Suprapubic skin (tissue), 4 donors: ENCODE results near the gene TOGARAM1. TPM values are rescaled to one million over a fixed set of nuclear protein-coding genes. Genes with fewer than 3 reads are reported as not detected.

Source experiments
- DNase-seq, 2 donors: peaks; one replicate each; pipeline ENCODE4 v3.0.0-alpha.2; 2019; ENCODE audit warnings: low spot score in 2 of 2
- H3K27ac ChIP-seq: fragments of 200-600 bp; sonication (generic); one replicate; pipeline ENCODE4 v1.5.1; 2019
- H3K27me3 ChIP-seq: fragments of 200-600 bp; sonication (generic); one replicate; pipeline ENCODE4 v1.5.1; 2019
- H3K36me3 ChIP-seq: fragments of 200-600 bp; sonication (generic); one replicate; pipeline ENCODE4 v1.5.1; 2019
- H3K4me1 ChIP-seq: fragments of 200-600 bp; sonication (generic); one replicate; pipeline ENCODE4 v1.5.1; 2019
- H3K4me3 ChIP-seq: fragments of 200-600 bp; sonication (generic); one replicate; pipeline ENCODE4 v1.5.1; 2019; ENCODE audit warnings: mild to moderate bottlenecking
- H3K9me3 ChIP-seq: fragments of 200-600 bp; sonication (generic); one replicate; pipeline ENCODE4 v1.5.1; 2019
- CTCF ChIP-seq, 2 donors: fragments of 200-600 bp in 1 of 2; fragments of 450-650 bp in 1 of 2; sonication (generic) in 1 of 2; IDR thresholded peaks; one replicate each; pipeline ENCODE4 v1.5.1; 2016 to 2019; ENCODE audit warnings: antibody characterized with exemption in 2 of 2, mild to moderate bottlenecking in 1 of 2, moderate library complexity in 1 of 2
- EP300 ChIP-seq: sonication (generic); formaldehyde crosslinking; IDR thresholded peaks from one replicate; pipeline ENCODE4 v1.6.1; 2017; ENCODE audit warnings: antibody characterized with exemption
- POLR2A ChIP-seq, 2 donors: fragments of 450-650 bp; IDR thresholded peaks; one replicate each; pipeline ENCODE4 v1.6.1; 2017; ENCODE audit warnings: antibody characterized with exemption in 2 of 2, mild to moderate bottlenecking in 2 of 2, moderate library complexity in 2 of 2
- POLR2AphosphoS5 ChIP-seq, 3 donors: sonication (generic); formaldehyde crosslinking; IDR thresholded peaks; one replicate each; pipeline ENCODE4 v1.6.1; 2017; ENCODE audit warnings: antibody characterized with exemption in 3 of 3
- WGBS: methylation state at CpG from one replicate; pipeline ENCODE4 v1.1.5; 2018; 5-methylcytosine and 5-hydroxymethylcytosine counted together
- total RNA-seq, 4 donors: library from RNA; depleted of rRNA; stranded (reverse); fragments of >200 nt; gene quantifications; one replicate each; pipeline ENCODE4 v1.1.0, GENCODE V29; 2016

TOGARAM1 gene
- total RNA-seq, 4 donors from 2014 or later = 12.5 to 24.3 (median 14.2) TPM

GRCh38 chr14:44956866-44957265, 5.1 kb upstream of the TOGARAM1 start:
- Histone ChIP-seq H3K27ac (no peak overlapping the region), H3K4me1 (peaks cover 38% of the 10 kb centered on the region), H3K27me3 (no peaks in the 10 kb centered on the region), H3K9me3 (no peaks in the 10 kb centered on the region), H3K4me3 (no peak overlapping the region), H3K36me3 (no peaks in the 10 kb centered on the region)
- DNase-seq = no peak
- 93% methylated on average over 3 of the region's 3 CpGs for WGBS
- TF ChIP-seq POLR2AphosphoS5 (IDR thresholded peaks at IDR 0.05) = no peak
- no peak for TF ChIP-seq POLR2A (IDR thresholded peaks at IDR 0.05)
- TF ChIP-seq CTCF (IDR thresholded peaks at IDR 0.05) = no peak
- TF ChIP-seq EP300 = no peak

- Histone ChIP-seq H3K27ac (no peak overlapping the region), H3K9me3 (no peaks in the 10 kb centered on the region), H3K27me3 (no peaks in the 10 kb centered on the region), H3K4me1 (peaks cover 57% of the 10 kb centered on the region), H3K4me3 (no peak overlapping the region), H3K36me3 (no peaks in the 10 kb centered on the region)
- TF ChIP-seq EP300 (no peak), POLR2A (IDR thresholded peaks at IDR 0.05) (no peak), POLR2AphosphoS5 (IDR thresholded peaks at IDR 0.05) (no peak), CTCF (IDR thresholded peaks at IDR 0.05) (no peak)
- 76% methylated on average over 3 of the region's 3 CpGs for WGBS
- DNase-seq = no peak
Observed at GRCh38 chr14:44959538-44959937, 2.5 kb upstream of the TOGARAM1 start.

GRCh38 chr14:44960146-44960545, 1.8 kb upstream of the TOGARAM1 start:
- Histone ChIP-seq H3K4me3 (peak overlapping the region; percentile 96), H3K27me3 (no peaks in the 10 kb centered on the region), H3K9me3 (no peaks in the 10 kb centered on the region), H3K36me3 (no peaks in the 10 kb centered on the region), H3K4me1 (peaks cover 63% of the 10 kb centered on the region), H3K27ac (peak overlapping the region; percentile 14)
- 25% methylated on average over 2 of the region's 2 CpGs for WGBS
- DNase-seq = no peak
- no peak for TF ChIP-seq EP300
- no peak for TF ChIP-seq POLR2AphosphoS5 (IDR thresholded peaks at IDR 0.05)
- TF ChIP-seq CTCF (IDR thresholded peaks at IDR 0.05) = no peak
- TF ChIP-seq POLR2A (IDR thresholded peaks at IDR 0.05) = no peak

GRCh38 chr14:44960646-44961045, 1.3 kb upstream of the TOGARAM1 start:
- Histone ChIP-seq H3K27me3 (no peaks in the 10 kb centered on the region), H3K9me3 (no peaks in the 10 kb centered on the region), H3K4me3 (peak overlapping the region; percentile 96), H3K36me3 (no peaks in the 10 kb centered on the region), H3K27ac (peak overlapping the region; percentile 95), H3K4me1 (peaks cover 68% of the 10 kb centered on the region)
- DNase-seq = no peak
- TF ChIP-seq POLR2AphosphoS5 (IDR thresholded peaks at IDR 0.05) (no peak), POLR2A (IDR thresholded peaks at IDR 0.05) (no peak), EP300 (no peak), CTCF (IDR thresholded peaks at IDR 0.05) (no peak)
- WGBS = 0% methylated on average over 3 of the region's 3 CpGs

- Histone ChIP-seq H3K27ac (peak overlapping the region; percentile 95), H3K4me3 (peak overlapping the region; percentile 96), H3K4me1 (peaks cover 73% of the 10 kb centered on the region), H3K9me3 (no peaks in the 10 kb centered on the region), H3K27me3 (no peaks in the 10 kb centered on the region), H3K36me3 (no peaks in the 10 kb centered on the region)
- DNase-seq = peak in 1 of 2 donors; percentile 80
- WGBS = under 1% methylated on average over 14 of the region's 14 CpGs
- no peak for TF ChIP-seq POLR2AphosphoS5 (IDR thresholded peaks at IDR 0.05)
- TF ChIP-seq POLR2A (IDR thresholded peaks at IDR 0.05) = no peak
- TF ChIP-seq EP300 = no peak
- no peak for TF ChIP-seq CTCF (IDR thresholded peaks at IDR 0.05)
Observed at GRCh38 chr14:44961151-44961553, 838 bp upstream of the TOGARAM1 start.
